ENCODE measurements around the gene LRGUK. TPM values are rescaled to one million over a fixed set of nuclear protein-coding genes. Genes with fewer than 3 reads are reported as not detected.

LRGUK gene
- total RNA-seq, 4 donors from 2014 or later: 0.48 to 9.4 (median 3.3) TPM

DNA sequence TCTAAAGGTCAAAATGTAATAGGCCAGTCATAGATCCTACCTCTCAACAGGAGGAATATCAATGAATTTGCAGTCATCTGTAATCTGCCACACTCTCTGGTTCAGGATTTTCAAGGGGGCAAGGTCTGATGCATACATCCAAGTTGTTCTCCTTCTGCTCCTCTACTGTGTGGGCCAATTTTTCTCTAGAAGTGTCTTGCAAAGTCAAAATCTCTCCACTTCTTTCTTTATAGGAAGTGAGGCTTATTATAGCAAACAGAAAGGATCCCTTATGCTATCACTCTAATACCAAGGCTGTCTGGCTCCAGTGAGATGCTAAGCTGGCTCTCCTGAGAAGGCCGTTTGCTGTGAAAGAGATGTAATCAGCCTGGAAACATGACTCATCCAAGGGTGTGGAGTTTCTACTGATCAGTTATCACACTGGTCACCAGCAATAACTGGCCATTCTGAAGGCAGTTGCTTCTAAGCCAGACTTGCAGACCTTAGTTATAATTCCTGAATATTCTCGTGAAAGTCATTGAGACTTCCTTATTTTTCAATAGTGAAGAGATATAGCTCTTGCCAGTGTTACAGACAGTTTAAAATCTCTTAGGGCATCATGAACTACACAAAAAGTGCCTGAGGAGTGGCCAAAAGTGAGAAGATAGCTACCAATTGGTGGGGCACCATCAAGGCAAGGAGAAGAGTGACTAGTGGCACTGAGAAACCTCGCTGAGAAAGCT is 43.2 kb upstream of the LRGUK start:
- no peaks in the 10 kb centered on the region for H3K36me3 ChIP-seq
- intact Hi-C loops (cut with DNase I; ENCODE audit: low total_unique reads): no loop called here
- in situ Hi-C loops (cut with MboI; ENCODE audit: low pct_ligation_motif_present in 1 of 4, low pct_unique_long_range_greater_than_20kb in 1 of 4, low sequenced_read_pairs in 3 of 4): no loop called here
- no peak for TF ChIP-seq POLR2AphosphoS5 (IDR thresholded peaks at IDR 0.05)
- TF ChIP-seq EP300 (IDR thresholded peaks at IDR 0.05; ENCODE audit: low read depth): no peak
- TF ChIP-seq, protein P1, sequence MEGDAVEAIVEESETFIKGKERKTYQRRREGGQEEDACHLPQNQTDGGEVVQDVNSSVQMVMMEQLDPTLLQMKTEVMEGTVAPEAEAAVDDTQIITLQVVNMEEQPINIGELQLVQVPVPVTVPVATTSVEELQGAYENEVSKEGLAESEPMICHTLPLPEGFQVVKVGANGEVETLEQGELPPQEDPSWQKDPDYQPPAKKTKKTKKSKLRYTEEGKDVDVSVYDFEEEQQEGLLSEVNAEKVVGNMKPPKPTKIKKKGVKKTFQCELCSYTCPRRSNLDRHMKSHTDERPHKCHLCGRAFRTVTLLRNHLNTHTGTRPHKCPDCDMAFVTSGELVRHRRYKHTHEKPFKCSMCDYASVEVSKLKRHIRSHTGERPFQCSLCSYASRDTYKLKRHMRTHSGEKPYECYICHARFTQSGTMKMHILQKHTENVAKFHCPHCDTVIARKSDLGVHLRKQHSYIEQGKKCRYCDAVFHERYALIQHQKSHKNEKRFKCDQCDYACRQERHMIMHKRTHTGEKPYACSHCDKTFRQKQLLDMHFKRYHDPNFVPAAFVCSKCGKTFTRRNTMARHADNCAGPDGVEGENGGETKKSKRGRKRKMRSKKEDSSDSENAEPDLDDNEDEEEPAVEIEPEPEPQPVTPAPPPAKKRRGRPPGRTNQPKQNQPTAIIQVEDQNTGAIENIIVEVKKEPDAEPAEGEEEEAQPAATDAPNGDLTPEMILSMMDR (IDR thresholded peaks at IDR 0.05): no peak
- TF ChIP-seq POLR2A (IDR thresholded peaks at IDR 0.05): no peak
- no peaks in the 10 kb centered on the region for H3K27me3 ChIP-seq
- WGBS, 2 donors (ENCODE audit: low coverage in 1 of 2): 60 to 83% methylated on average over 1 to 3 of the region's 3 CpGs
- H3K4me3 ChIP-seq: no peak overlapping the region
- peaks cover 5 to 6% of the 10 kb centered on the region in 2 donors for H3K9me3 ChIP-seq
- no peaks in the 10 kb centered on the region for H3K4me1 ChIP-seq
- DNase-seq: no peak
- no peak overlapping the region for H3K27ac ChIP-seq

DNA sequence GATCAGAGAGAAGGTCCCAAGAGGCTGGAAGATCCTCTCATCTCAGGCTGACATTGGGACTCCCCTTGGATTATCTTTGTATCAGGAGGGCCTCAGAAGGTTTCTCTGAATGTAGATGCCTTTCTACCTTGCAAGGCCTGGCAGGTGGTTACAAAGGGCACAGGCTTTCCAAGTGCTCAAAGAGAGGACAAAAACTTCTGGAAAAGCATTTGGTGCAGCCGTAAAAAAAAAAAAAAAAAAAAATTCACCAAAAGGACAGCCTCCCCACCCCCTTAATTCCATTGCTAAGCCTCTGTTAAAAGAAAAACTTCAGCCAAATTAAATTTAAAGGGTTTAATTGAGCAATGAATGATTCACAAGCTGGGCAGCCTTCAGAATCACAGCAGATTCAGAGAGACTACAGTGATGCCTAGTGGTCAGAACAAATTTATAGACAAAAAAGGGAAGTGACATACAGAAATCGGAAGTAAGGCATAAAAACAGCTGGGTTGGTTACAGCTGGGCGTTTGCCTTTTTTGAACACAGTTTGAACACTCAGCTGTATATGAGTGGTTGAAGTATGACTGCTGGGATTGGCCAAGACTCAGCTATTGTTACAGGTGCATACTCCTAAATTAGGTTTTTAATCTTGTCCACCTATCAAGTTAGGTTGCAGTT is 42.5 kb upstream of the LRGUK start:
- in situ Hi-C loops (cut with MboI; ENCODE audit: low pct_ligation_motif_present in 1 of 4, low pct_unique_long_range_greater_than_20kb in 1 of 4, low sequenced_read_pairs in 3 of 4): no loop called here
- no peak for DNase-seq
- Histone ChIP-seq H3K9me3 (peaks cover 11 to 12% of the 10 kb centered on the region in 2 donors), H3K4me3 (no peak overlapping the region), H3K27ac (no peak overlapping the region), H3K4me1 (no peaks in the 10 kb centered on the region), H3K27me3 (no peaks in the 10 kb centered on the region), H3K36me3 (no peaks in the 10 kb centered on the region)
- intact Hi-C loops (cut with DNase I; ENCODE audit: low total_unique reads): no loop called here
- WGBS, 2 donors (ENCODE audit: low coverage in 1 of 2): 59 to 71% methylated on average over 3 of the region's 3 CpGs
- TF ChIP-seq EP300 (IDR thresholded peaks at IDR 0.05; ENCODE audit: low read depth): no peak
- TF ChIP-seq, protein P1 (IDR thresholded peaks at IDR 0.05): no peak
- no peak for TF ChIP-seq POLR2A (IDR thresholded peaks at IDR 0.05)
- no peak for TF ChIP-seq POLR2AphosphoS5 (IDR thresholded peaks at IDR 0.05)

DNA sequence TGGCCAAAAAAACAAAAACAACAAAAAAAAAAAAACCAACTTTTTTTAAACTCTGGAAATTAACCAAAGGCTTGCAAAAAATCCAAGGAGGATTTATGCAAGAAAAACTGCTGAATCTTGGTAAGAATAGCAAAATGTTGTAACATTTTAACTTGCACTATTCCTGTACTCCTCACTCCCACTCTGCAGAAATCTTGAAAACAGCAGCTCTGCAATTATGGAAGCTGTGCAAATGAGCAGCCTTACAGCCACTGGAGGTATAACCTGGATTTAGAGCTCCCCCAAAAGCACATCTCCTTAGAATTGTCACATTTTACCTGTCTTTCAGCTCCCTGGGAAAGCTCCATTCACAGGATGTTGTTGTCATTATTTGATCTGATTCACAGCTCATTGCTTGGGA is 41.8 kb upstream of the LRGUK start:
- H3K27me3 ChIP-seq: no peaks in the 10 kb centered on the region
- in situ Hi-C loops (cut with MboI; ENCODE audit: low pct_ligation_motif_present in 1 of 4, low pct_unique_long_range_greater_than_20kb in 1 of 4, low sequenced_read_pairs in 3 of 4): no loop called here
- peaks cover 11 to 13% of the 10 kb centered on the region in 2 donors for H3K9me3 ChIP-seq

More for the DNA sequence above, 41.8 kb upstream of the LRGUK start:
- no peak for TF ChIP-seq POLR2AphosphoS5 (IDR thresholded peaks at IDR 0.05)
- no peak for TF ChIP-seq POLR2A (IDR thresholded peaks at IDR 0.05)
- TF ChIP-seq, protein P1 (IDR thresholded peaks at IDR 0.05): no peak
- no peak for TF ChIP-seq EP300 (IDR thresholded peaks at IDR 0.05; ENCODE audit: low read depth)
- Histone ChIP-seq H3K27ac (no peak overlapping the region), H3K4me3 (no peak overlapping the region), H3K4me1 (no peaks in the 10 kb centered on the region), H3K36me3 (no peaks in the 10 kb centered on the region)
- intact Hi-C loops (cut with DNase I; ENCODE audit: low total_unique reads): no loop called here
- no peak for DNase-seq

All from transverse colon (tissue), 4 donors.